GM19043 (cell line): ENCODE results near the gene PSMA5.
"Not testable (repeated sequence)": the region's sequence is repeated elsewhere in the genome, so short reads cannot be mapped to it uniquely, and the experiment has no call there.

Experiments
- ATAC-seq: cut with Tn5 transposase; IDR thresholded peaks from one replicate; pipeline ENCODE4 v1.9.1; 2021; ENCODE audit warnings: low read depth; ENCODE audit not compliant: unreplicated experiment

PSMA5 gene

GRCh38 chr1:109393617-109394233, 32.5 kb downstream of the PSMA5 start:
- ATAC-seq, result no peak

- no peak for ATAC-seq
Observed at GRCh38 chr1:109392788-109393616, 33.2 kb downstream of the PSMA5 start.

GRCh38 chr1:109392037-109392787, 34.0 kb downstream of the PSMA5 start:
- no peak for ATAC-seq

GRCh38 chr1:109391626-109392025, 34.6 kb downstream of the PSMA5 start:
- ATAC-seq, result peak; percentile 71

GRCh38 chr1:109391157-109391556, 35.1 kb downstream of the PSMA5 start:
- no peak for ATAC-seq

- no peak for ATAC-seq
Observed at GRCh38 chr1:109389638-109390341, 36.5 kb downstream of the PSMA5 start.

- no peak for ATAC-seq
Observed at GRCh38 chr1:109388884-109389637, 37.2 kb downstream of the PSMA5 start.

- no peak for ATAC-seq
Observed at GRCh38 chr1:109388208-109388711, 38.0 kb downstream of the PSMA5 start.

- ATAC-seq, result no peak
Observed at GRCh38 chr1:109386054-109386717, 40.1 kb downstream of the PSMA5 start.

GRCh38 chr1:109385417-109385816, 40.8 kb downstream of the PSMA5 start:
- ATAC-seq, result no peak

GRCh38 chr1:109383854-109384253, 42.4 kb downstream of the PSMA5 start:
- ATAC-seq, result no peak

GRCh38 chr1:109383087-109383779, 43.0 kb downstream of the PSMA5 start:
- ATAC-seq, result no peak

- no peak for ATAC-seq
Observed at GRCh38 chr1:109381573-109381972, 44.7 kb downstream of the PSMA5 start.

GRCh38 chr1:109379907-109380306, 46.3 kb downstream of the PSMA5 start:
- no peak for ATAC-seq

- ATAC-seq, result no peak
Observed at GRCh38 chr1:109379422-109379821, 46.8 kb downstream of the PSMA5 start.

- no peak for ATAC-seq
Observed at GRCh38 chr1:109377698-109378097, 48.5 kb downstream of the PSMA5 start.

- not testable (repeated sequence) for ATAC-seq
Observed at GRCh38 chr1:109373696-109374095, 52.6 kb downstream of the PSMA5 start.

- ATAC-seq, result no peak
Observed at GRCh38 chr1:109373126-109373525, 53.1 kb downstream of the PSMA5 start.

- ATAC-seq, result no peak
Observed at GRCh38 chr1:109372281-109372680, 54.0 kb downstream of the PSMA5 start.
